ENCODE results near the gene TMEM19. TPM values are rescaled to one million over a fixed set of nuclear protein-coding genes. Genes with fewer than 3 reads are reported as not detected.

Gene TMEM19
- total RNA-seq, 1 experiment from 2014 or later: 17.3 TPM

- H3K4me2 ChIP-seq (ENCODE audit: insufficient read depth, insufficient read length, low read length): no peak overlapping the region
These were observed 33.9 kb downstream of the TMEM19 start for GRCh38 chr12:71719647-71720370.

More at GRCh38 chr12:71719647-71720370, 33.9 kb downstream of the TMEM19 start:
- Histone ChIP-seq H3K9me3 (ENCODE audit: control insufficient read depth, low read depth, low read length) (no peaks in the 10 kb centered on the region), H3K9ac (ENCODE audit: extremely low read depth, insufficient read length, low read length) (no peak overlapping the region), H2BK5ac (ENCODE audit: insufficient read length, low read length) (no peak overlapping the region), H3K18ac (ENCODE audit: insufficient read length, low read depth, low read length) (no peak overlapping the region), H4K20me1 (ENCODE audit: control insufficient read depth, insufficient read depth, insufficient read length) (no peaks in the 10 kb centered on the region), H3K27ac (ENCODE audit: insufficient read length, low read depth, low read length) (no peak overlapping the region), H2BK120ac (ENCODE audit: low read depth, low read length, poor library complexity, severe bottlenecking) (no peak overlapping the region), H3K79me2 (ENCODE audit: insufficient read depth, low read length) (no peaks in the 10 kb centered on the region), H2AK5ac (ENCODE audit: insufficient read length, low read length) (no peak overlapping the region), H4K91ac (ENCODE audit: insufficient read length, low read depth, low read length) (no peak overlapping the region), H2BK20ac (ENCODE audit: low read depth, low read length, poor library complexity, severe bottlenecking) (no peak overlapping the region), H3K56ac (ENCODE audit: insufficient read length, low read depth, low read length) (no peak overlapping the region), H3K4me1 (ENCODE audit: insufficient read depth, low read length) (no peaks in the 10 kb centered on the region), H3K23me2 (ENCODE audit: insufficient read length, low read depth, low read length, poor library complexity, severe bottlenecking) (no peaks in the 10 kb centered on the region), H2AFZ (ENCODE audit: low read length) (no peak overlapping the region), H3K14ac (ENCODE audit: insufficient read depth, low read length) (no peak overlapping the region), H2BK12ac (ENCODE audit: insufficient read length, low read depth, low read length) (no peak overlapping the region), H3K79me1 (ENCODE audit: insufficient read depth, low read depth, low read length, poor library complexity, severe bottlenecking) (no peaks in the 10 kb centered on the region), H3K4ac (ENCODE audit: low read depth, low read length) (no peak overlapping the region), H3K27me3 (ENCODE audit: insufficient read depth, low read length) (no peaks in the 10 kb centered on the region), H3K23ac (ENCODE audit: insufficient read length, low read depth, low read length) (no peak overlapping the region), H4K5ac (ENCODE audit: insufficient read length, low read depth, low read length) (no peak overlapping the region), H3T11ph (ENCODE audit: low read length) (no peak overlapping the region), H4K8ac (replicated peaks; ENCODE audit: insufficient read length, low read depth, low read length) (no peak overlapping the region), H2BK15ac (ENCODE audit: low read depth, low read length) (no peak overlapping the region)
- peaks cover 0 to 4% of the 10 kb centered on the region in 2 experiments; a peak in 2 of 5 replicates for H3K9me3 Mint-ChIP-seq
- no peaks in the 10 kb centered on the region; a peak in 1 of 7 replicates for H3K36me3 Mint-ChIP-seq (ENCODE audit: insufficient read depth in 1 of 3, low read depth in 3 of 3)
- TF ChIP-seq, protein P1, sequence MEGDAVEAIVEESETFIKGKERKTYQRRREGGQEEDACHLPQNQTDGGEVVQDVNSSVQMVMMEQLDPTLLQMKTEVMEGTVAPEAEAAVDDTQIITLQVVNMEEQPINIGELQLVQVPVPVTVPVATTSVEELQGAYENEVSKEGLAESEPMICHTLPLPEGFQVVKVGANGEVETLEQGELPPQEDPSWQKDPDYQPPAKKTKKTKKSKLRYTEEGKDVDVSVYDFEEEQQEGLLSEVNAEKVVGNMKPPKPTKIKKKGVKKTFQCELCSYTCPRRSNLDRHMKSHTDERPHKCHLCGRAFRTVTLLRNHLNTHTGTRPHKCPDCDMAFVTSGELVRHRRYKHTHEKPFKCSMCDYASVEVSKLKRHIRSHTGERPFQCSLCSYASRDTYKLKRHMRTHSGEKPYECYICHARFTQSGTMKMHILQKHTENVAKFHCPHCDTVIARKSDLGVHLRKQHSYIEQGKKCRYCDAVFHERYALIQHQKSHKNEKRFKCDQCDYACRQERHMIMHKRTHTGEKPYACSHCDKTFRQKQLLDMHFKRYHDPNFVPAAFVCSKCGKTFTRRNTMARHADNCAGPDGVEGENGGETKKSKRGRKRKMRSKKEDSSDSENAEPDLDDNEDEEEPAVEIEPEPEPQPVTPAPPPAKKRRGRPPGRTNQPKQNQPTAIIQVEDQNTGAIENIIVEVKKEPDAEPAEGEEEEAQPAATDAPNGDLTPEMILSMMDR (conservative IDR thresholded peaks at IDR 0.05): no peak
- WGBS (ENCODE audit: extremely low coverage, insufficient read length, low lambda C conversion rate): no CpG with 5 or more reads among the region's 5 CpGs
- no peaks in the 10 kb centered on the region for H3K27me3 Mint-ChIP-seq (ENCODE audit: low read depth)
- H3K4me3 Mint-ChIP-seq: no peak overlapping the region
- no peak overlapping the region for H3K27ac Mint-ChIP-seq
- no peaks in the 10 kb centered on the region for H3K4me1 Mint-ChIP-seq
- DNase-seq: no peak
